GM12878 (cell line): Measurements from ENCODE around the gene DNAJC4. TPM values are rescaled to one million over a fixed set of nuclear protein-coding genes. Genes with fewer than 3 reads are reported as not detected.

ENCODE experiments used
- ATAC-seq: fragments of 200-7000 bp; cut with Tn5 transposase; 3 replicates; pipeline ENCODE4 v1.9.1; 2020; ENCODE audit warnings: mild to moderate bottlenecking, moderate library complexity
- BruUV-seq: library from RNA; stranded (reverse); fragments of 400-500 nt; replicated peaks from 2 replicates; lab custom pipeline; 2021; lab: Mats Ljungman, UMichigan
- CTCF ChIA-PET: fragments of 300-600 bp; sonication (Branson Sonifier 250); formaldehyde crosslinking; extraction: SDS; loops from one replicate; lab custom pipeline; 2021; ENCODE audit warnings: inconsistent platforms; lab: Yijun Ruan, JAX
- POLR2A ChIA-PET: fragments of 350-600 bp; formaldehyde crosslinking; extraction: SDS; loops from one replicate; lab custom pipeline; 2021; ENCODE audit warnings: inconsistent platforms; lab: Charles Lee
- RAD21 ChIA-PET: fragments of 300-600 bp; sonication (Branson Sonifier 250); formaldehyde crosslinking; loops from one replicate; lab custom pipeline; 2023; ENCODE audit warnings: antibody characterized with exemption; ENCODE audit not compliant: unreplicated experiment; lab: Charles Lee
- SMC1A ChIA-PET: fragments of 300-600 bp; sonication (Branson Sonifier 250); formaldehyde crosslinking; loops from one replicate; lab custom pipeline; 2023; ENCODE audit not compliant: unreplicated experiment, uncharacterized antibody; lab: Charles Lee
- DNase-seq: peaks from one replicate; pipeline ENCODE4 v3.0.0-alpha.2; 2011; ENCODE audit warnings: low read depth, low spot score
- FAIRE-seq: peaks from 3 replicates; lab custom pipeline; 2011; peaks lifted over from hg19 to GRCh38; lab: Jason Lieb, UNC
- H2AFZ ChIP-seq: 2 replicates; pipeline ENCODE4 v1.6.0; 2011; ENCODE audit warnings: low read depth, low read length, control low read depth; ENCODE audit not compliant: control insufficient read depth
- H3K27ac ChIP-seq: 2 replicates; pipeline ENCODE4 v1.5.1; 2011; ENCODE audit warnings: control low read depth; ENCODE audit not compliant: control insufficient read depth, insufficient read depth
- H3K27me3 ChIP-seq, 2 experiments: replicated peaks in 1 of 2; 2 replicates each; pipeline versions ENCODE4 v1.6.0 to v1.6.1; 2011; ENCODE audit warnings: low read length in 1 of 2; ENCODE audit not compliant: control insufficient read depth in 2 of 2, insufficient read depth in 2 of 2
- H3K36me3 ChIP-seq, 2 experiments: 2 replicates each; pipeline ENCODE4 v1.5.1; 2011; ENCODE audit warnings: low read length in 1 of 2; ENCODE audit not compliant: control insufficient read depth in 2 of 2, insufficient read depth in 2 of 2
- H3K4me1 ChIP-seq: 2 replicates; pipeline ENCODE4 v1.6.1; 2011; ENCODE audit warnings: mild to moderate bottlenecking, low read length, moderate library complexity, mixed read lengths; ENCODE audit not compliant: control insufficient read depth, insufficient read depth
- H3K4me2 ChIP-seq: 2 replicates; pipeline ENCODE4 v1.6.0; 2011; ENCODE audit warnings: control low read depth; ENCODE audit not compliant: control insufficient read depth, insufficient read depth
- H3K4me3 ChIP-seq: fragments of 200-600 bp; sonication (generic); 2 replicates; pipeline ENCODE4 v1.5.1; 2016
- H3K79me2 ChIP-seq: 2 replicates; pipeline ENCODE4 v1.6.0; 2011; ENCODE audit warnings: low read length; ENCODE audit not compliant: control insufficient read depth, insufficient read depth
- H3K9ac ChIP-seq: 2 replicates; pipeline ENCODE4 v1.8.0; 2011; ENCODE audit warnings: low read length, control low read depth, mixed read lengths; ENCODE audit not compliant: control insufficient read depth, insufficient read depth
- H3K9me3 ChIP-seq: replicated peaks from 3 replicates; pipeline ENCODE4 v1.5.1; 2011; ENCODE audit warnings: mild to moderate bottlenecking, low read length; ENCODE audit not compliant: control insufficient read depth, insufficient read depth
- H4K20me1 ChIP-seq: 2 replicates; pipeline ENCODE4 v1.6.0; 2011; ENCODE audit not compliant: control insufficient read depth, insufficient read depth
- ATF2 ChIP-seq: IDR thresholded peaks from 2 replicates; pipeline ENCODE4 v1.6.1; 2012; ENCODE audit warnings: low read length, inconsistent platforms
- CEBPZ ChIP-seq: fragments of 150-350 bp; IDR thresholded peaks from 2 replicates; pipeline ENCODE4 v1.6.1; 2016; ENCODE audit warnings: low read depth, low read length
- CREM ChIP-seq: IDR thresholded peaks from 2 replicates; pipeline ENCODE4 v1.6.1; 2014; ENCODE audit warnings: antibody characterized with exemption, low read depth
- CTCF ChIP-seq, 3 experiments: IDR thresholded peaks in 2 of 3; conservative IDR thresholded peaks in 1 of 3; 2 replicates each; pipeline ENCODE4 v1.5.1; 2011; ENCODE audit warnings: low read depth in 3 of 3, low read length in 3 of 3, mild to moderate bottlenecking in 3 of 3, control low read depth in 2 of 3, moderate library complexity in 2 of 3, inconsistent platforms in 1 of 3, mixed read lengths in 1 of 3; ENCODE audit not compliant: control insufficient read depth in 2 of 3, insufficient read depth in 1 of 3; ENCODE audit errors: extremely low read depth in 1 of 3
- ESRRA ChIP-seq: IDR thresholded peaks from 2 replicates; pipeline ENCODE4 v1.6.1; 2012; ENCODE audit warnings: mild to moderate bottlenecking, low read length, improper control_type of control experiment
- HDAC2 ChIP-seq: fragments of 200-600 bp; sonication (generic); IDR thresholded peaks from 2 replicates; pipeline ENCODE4 v1.6.1; 2017
- JUND ChIP-seq: IDR thresholded peaks from 2 replicates; pipeline ENCODE4 v1.6.1; 2012; ENCODE audit warnings: low read depth, mild to moderate bottlenecking, low read length, improper control_type of control experiment, moderate library complexity
- NRF1 ChIP-seq: conservative IDR thresholded peaks from 2 replicates; pipeline ENCODE4 v1.6.1; 2011; ENCODE audit warnings: mild to moderate bottlenecking, low read depth, low read length, improper control_type of control experiment
- PAX8 ChIP-seq: fragments of 450-650 bp; IDR thresholded peaks from 2 replicates; pipeline ENCODE4 v1.6.1; 2017; ENCODE audit warnings: mild to moderate bottlenecking, moderate library complexity
- PML ChIP-seq: IDR thresholded peaks from 2 replicates; pipeline ENCODE4 v1.6.1; 2012; ENCODE audit warnings: low read length, inconsistent platforms
- STAT3 ChIP-seq: IDR thresholded peaks from 2 replicates; pipeline ENCODE4 v1.6.1; 2011; ENCODE audit warnings: low read depth, low read length, improper control_type of control experiment
- WGBS: methylation state at CpG from one replicate; pipeline ENCODE4 v1.1.6; 2016; ENCODE audit warnings: low lambda C conversion rate; ENCODE audit not compliant: insufficient replicate concordance, insufficient coverage; ENCODE audit errors: missing lambda C conversion rate; 5-methylcytosine and 5-hydroxymethylcytosine counted together
- in situ Hi-C: fragments of 300-500 bp; cut with MboI; formaldehyde crosslinking; loops from 9 replicates; pipeline ENCODE4 v1.14.3; 2018; ENCODE audit warnings: mixed read lengths
- intact Hi-C: fragments of 100-400 bp; cut with micrococcal nuclease; formaldehyde crosslinking; loops from one replicate; pipeline ENCODE4 v1.14.2; 2022; ENCODE audit not compliant: unreplicated experiment
- polyA plus RNA-seq, 11 experiments: library from polyadenylated mRNA; depleted of rRNA in 4 of 11; unstranded in 6 of 11; stranded (reverse) in 5 of 11; fragments of >200 nt; fragmentation: Nextera tagmentation in 4 of 11; fragmentation: Illumina TruSeq in 1 of 11; extraction: Ambion mirVana in 4 of 11; extraction: Trizol in 1 of 11; gene quantifications; 1 replicate in 1 of 11; 2 replicates in 10 of 11; pipeline versions ENCODE4 v1.2.1 to v1.2.3, GENCODE V29; 2011 to 2016; ENCODE audit warnings: inconsistent platforms in 2 of 11, missing spikeins in 2 of 11, low read depth in 1 of 11
- total RNA-seq, 4 experiments: library from RNA; depleted of rRNA in 3 of 4; stranded (reverse); fragments of >200 nt in 3 of 4; fragmentation: Illumina TruSeq in 1 of 4; extraction: Trizol in 1 of 4; gene quantifications; 2 replicates each; pipeline versions ENCODE4 v1.2.1 to v1.2.3, GENCODE V29; 2013 to 2021

DNAJC4 gene
- total and polyA plus RNA-seq, 10 of the 15 experiments (the other 5 are each of a cell fraction or from before 2014, with no cell fraction given) = 3.7 to 64.9 (median 30.1) TPM

GRCh38 chr11:64253043-64253442, 22.7 kb downstream of the DNAJC4 start:
- no peak for ATAC-seq
- Histone ChIP-seq H3K4me3 (no peak overlapping the region), H3K79me2 (no peaks in the 10 kb centered on the region; the same call in 1 of the 2 replicates), H2AFZ (no peak overlapping the region), H3K9me3 (no peaks in the 10 kb centered on the region), H3K4me2 (0 out of 2 replicates have a peak overlapping the region, but pooled peaks have one; percentile 15), H3K9ac (no peak overlapping the region), H3K27me3 (no peaks in the 10 kb centered on the region), H3K36me3 (no peaks in the 10 kb centered on the region; a peak in 2 of 4 replicates), H3K27ac (no peak overlapping the region), H4K20me1 (no peaks in the 10 kb centered on the region), H3K4me1 (peaks cover 6% of the 10 kb centered on the region)
- TF ChIP-seq JUND = no peak
- TF ChIP-seq PML = no peak
- TF ChIP-seq PAX8 = no peak
- TF ChIP-seq NRF1 = no peak
- no peak for TF ChIP-seq ATF2
- no peak for TF ChIP-seq HDAC2
- no peak for TF ChIP-seq CTCF (IDR thresholded peaks at IDR 0.05 in 2 of 3, conservative IDR thresholded peaks at IDR 0.05 in 1 of 3; ENCODE audit: control insufficient read depth in 2 of 3, extremely low read depth in 1 of 3, insufficient read depth in 1 of 3, low read depth in 3 of 3, low read length in 3 of 3)
- TF ChIP-seq STAT3 = no peak
- TF ChIP-seq CREM = no peak
- no peak for TF ChIP-seq ESRRA
- TF ChIP-seq CEBPZ = no peak
- DNase-seq = no peak
- TSS peak; percentile 64 for BruUV-seq
- in situ Hi-C loops = no loop called here
- ChIA-PET POLR2A (interaction anchor here (1.3 to 1.9 kb wide), 3 partner anchors 18 to 48 kb away, joined by 5 to 10 read pairs (median 6); partner anchors contain the start of gene FERMT3), RAD21 (interaction anchor here (1.3 to 3.1 kb wide), 4 partner anchors 9 to 65 kb away, joined by 3 to 30 read pairs (median 4); partner anchors contain the start of genes FERMT3, PRDX5 and TRMT112), CTCF (interaction anchor here (1.4 to 4.8 kb wide), 5 partner anchors 15 to 68 kb away, joined by 4 to 64 read pairs (median 23); partner anchors contain the start of genes CATSPERZ, FERMT3 and STIP1), SMC1A (interaction anchor here (1.1 to 1.7 kb wide), 2 partner anchors 47 to 49 kb away, joined by 5 to 15 read pairs; partner anchors contain the start of gene FERMT3)
- 82% methylated on average over 8 of the region's 8 CpGs for WGBS
- no peak for FAIRE-seq
- intact Hi-C loops = no loop called here
